Gastrocnemius medialis (tissue), 4 donors: ENCODE results near the gene SYNGR2.

Source experiments
- POLR2A ChIP-seq, 2 donors: fragments of 450-650 bp; IDR thresholded peaks; one replicate each; pipeline ENCODE4 v1.6.1; 2017; ENCODE audit warnings: antibody characterized with exemption in 2 of 2, mild to moderate bottlenecking in 2 of 2, moderate library complexity in 2 of 2
- TF ChIP-seq, protein P1 (sequence below), 5 experiments: fragments of 450-650 bp in 3 of 5; fragments of 200-600 bp in 2 of 5; sonication (generic) in 2 of 5; IDR thresholded peaks in 4 of 5; conservative IDR thresholded peaks in 1 of 5; 1 replicate in 4 of 5; 2 replicates in 1 of 5; pipeline ENCODE4 v1.5.1; 2016 to 2019; ENCODE audit warnings: antibody characterized with exemption in 5 of 5, mild to moderate bottlenecking in 3 of 5, moderate library complexity in 3 of 5

DNA sequence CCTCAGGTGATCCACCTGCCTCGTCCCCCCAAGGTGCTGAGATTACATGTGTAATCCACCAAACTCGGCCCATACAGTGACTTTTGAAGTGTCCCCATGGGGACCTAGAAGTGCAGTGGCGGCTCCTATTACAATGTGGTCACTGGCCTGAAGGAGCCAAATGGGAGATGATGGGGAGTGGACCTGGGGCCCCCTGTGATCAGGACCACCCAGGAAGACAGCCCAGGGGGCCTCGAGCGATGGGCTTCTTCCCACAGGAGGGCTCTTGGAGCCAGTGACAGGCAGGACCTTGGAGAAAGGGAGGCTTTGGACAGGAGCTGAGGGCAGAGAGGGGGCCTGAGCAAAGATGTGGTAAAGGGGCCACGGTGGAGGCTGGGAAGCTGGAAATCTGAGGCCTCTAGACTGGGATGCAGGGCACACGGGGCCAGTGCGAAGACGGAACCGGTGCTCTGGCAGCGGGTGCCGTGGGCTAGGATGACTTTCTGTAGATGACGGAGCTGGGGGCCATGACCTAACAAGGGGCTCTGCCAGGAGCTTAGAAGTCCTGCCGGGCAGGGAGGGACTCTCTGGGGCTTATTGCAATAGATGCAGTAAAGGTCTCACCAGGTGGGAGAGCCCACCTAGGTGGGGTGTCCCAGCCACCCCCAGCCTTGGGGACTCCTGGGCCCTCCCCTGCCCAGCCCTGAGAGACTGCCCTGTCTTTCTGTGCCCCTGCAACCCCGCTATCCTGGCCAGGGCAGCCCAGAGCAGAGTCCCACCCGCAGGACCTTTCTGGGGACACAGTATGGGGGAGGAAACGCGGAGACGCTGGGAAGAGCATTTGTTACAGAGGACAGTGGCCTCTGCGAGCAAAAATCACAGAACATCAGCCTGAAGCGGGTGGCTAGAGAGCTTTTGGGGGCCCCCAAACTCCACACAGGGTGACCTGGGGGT is 24.9 kb upstream of the SYNGR2 start:
- no peak for TF ChIP-seq POLR2A (IDR thresholded peaks at IDR 0.05)
- TF ChIP-seq, protein P1, sequence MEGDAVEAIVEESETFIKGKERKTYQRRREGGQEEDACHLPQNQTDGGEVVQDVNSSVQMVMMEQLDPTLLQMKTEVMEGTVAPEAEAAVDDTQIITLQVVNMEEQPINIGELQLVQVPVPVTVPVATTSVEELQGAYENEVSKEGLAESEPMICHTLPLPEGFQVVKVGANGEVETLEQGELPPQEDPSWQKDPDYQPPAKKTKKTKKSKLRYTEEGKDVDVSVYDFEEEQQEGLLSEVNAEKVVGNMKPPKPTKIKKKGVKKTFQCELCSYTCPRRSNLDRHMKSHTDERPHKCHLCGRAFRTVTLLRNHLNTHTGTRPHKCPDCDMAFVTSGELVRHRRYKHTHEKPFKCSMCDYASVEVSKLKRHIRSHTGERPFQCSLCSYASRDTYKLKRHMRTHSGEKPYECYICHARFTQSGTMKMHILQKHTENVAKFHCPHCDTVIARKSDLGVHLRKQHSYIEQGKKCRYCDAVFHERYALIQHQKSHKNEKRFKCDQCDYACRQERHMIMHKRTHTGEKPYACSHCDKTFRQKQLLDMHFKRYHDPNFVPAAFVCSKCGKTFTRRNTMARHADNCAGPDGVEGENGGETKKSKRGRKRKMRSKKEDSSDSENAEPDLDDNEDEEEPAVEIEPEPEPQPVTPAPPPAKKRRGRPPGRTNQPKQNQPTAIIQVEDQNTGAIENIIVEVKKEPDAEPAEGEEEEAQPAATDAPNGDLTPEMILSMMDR (IDR thresholded peaks at IDR 0.05 in 4 of 5, conservative IDR thresholded peaks at IDR 0.05 in 1 of 5) = no peak
